BLaER1 (cell line): Measurements from ENCODE around the gene FAT1.

Experiments
- H3K27ac ChIP-seq: shearing (Covaris generic); formaldehyde crosslinking; 2 replicates; pipeline ENCODE4 v1.8.1; 2022
- H3K27me3 ChIP-seq: shearing (Covaris generic); formaldehyde crosslinking; 2 replicates; pipeline ENCODE4 v1.8.1; 2022
- H3K36me3 ChIP-seq: shearing (Covaris generic); formaldehyde crosslinking; 2 replicates; pipeline ENCODE4 v1.8.1; 2022
- H3K4me1 ChIP-seq: shearing (Covaris generic); formaldehyde crosslinking; 2 replicates; pipeline ENCODE4 v1.8.1; 2022
- H3K4me2 ChIP-seq: shearing (Covaris generic); formaldehyde crosslinking; 2 replicates; pipeline ENCODE4 v1.8.1; 2022
- H3K4me3 ChIP-seq: shearing (Covaris generic); formaldehyde crosslinking; 2 replicates; pipeline ENCODE4 v1.8.1; 2022
- H3K9ac ChIP-seq: shearing (Covaris generic); formaldehyde crosslinking; 2 replicates; pipeline ENCODE4 v1.8.1; 2022
- H3K9me3 ChIP-seq: shearing (Covaris generic); formaldehyde crosslinking; 2 replicates; pipeline ENCODE4 v1.8.1; 2022
- H4K20me1 ChIP-seq: shearing (Covaris generic); formaldehyde crosslinking; 2 replicates; pipeline ENCODE4 v1.8.1; 2022
- Cebpa-rat ChIP-seq: shearing (Covaris generic); IDR thresholded peaks from 2 replicates; pipeline ENCODE4 v1.8.1; 2022

Gene FAT1

DNA sequence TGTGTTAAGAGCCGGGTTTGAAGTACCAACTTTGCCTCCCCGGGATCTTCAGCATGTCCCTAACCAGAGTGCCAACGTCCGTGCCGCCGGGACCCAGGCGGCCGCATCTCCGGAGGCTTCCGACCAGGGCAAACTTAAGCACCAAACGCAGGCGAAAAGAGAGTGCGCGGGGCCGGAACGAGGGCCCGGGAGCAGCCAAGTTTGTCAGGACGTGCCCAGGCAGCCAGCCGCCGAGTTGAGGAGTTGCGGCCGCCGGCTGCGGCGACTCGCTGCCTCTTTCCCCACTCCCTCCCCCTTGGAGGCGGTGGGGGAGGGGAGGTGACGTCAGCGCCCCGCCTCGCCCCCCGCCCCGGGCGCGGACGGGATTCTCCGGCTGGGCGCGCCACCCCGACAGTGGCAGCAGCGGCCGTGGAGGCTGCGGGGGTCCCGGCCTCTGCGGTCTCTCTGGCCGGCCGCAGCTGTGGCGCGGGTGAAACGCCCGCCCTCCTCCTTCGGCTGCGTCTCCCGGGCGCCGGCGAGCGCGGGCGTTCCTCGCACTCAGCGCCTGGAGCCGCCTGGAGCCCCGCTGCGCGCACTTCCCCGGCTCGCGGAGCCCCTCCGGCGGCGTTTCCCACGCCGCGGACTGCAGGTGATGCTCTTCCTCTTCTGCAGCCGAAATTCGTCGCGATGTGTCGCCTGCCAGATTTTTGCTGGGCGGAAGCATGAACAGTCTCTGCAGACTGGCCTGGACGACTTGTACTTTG is 2.9 kb upstream of the FAT1 start:
- peak overlapping the region; percentile 90 for H3K4me2 ChIP-seq
- no peaks in the 10 kb centered on the region for H3K36me3 ChIP-seq
- no peaks in the 10 kb centered on the region; the same call in 1 of the 2 replicates for H3K9me3 ChIP-seq
- H3K4me3 ChIP-seq = peak overlapping the region; percentile 95
- H3K9ac ChIP-seq = peak overlapping the region; percentile 94
- TF ChIP-seq Cebpa-rat = no peak
- peaks cover 29% of the 10 kb centered on the region for H4K20me1 ChIP-seq
- H3K27me3 ChIP-seq = no peaks in the 10 kb centered on the region
- peak overlapping the region; percentile 95 for H3K27ac ChIP-seq
- H3K4me1 ChIP-seq = peaks cover 31% of the 10 kb centered on the region

DNA sequence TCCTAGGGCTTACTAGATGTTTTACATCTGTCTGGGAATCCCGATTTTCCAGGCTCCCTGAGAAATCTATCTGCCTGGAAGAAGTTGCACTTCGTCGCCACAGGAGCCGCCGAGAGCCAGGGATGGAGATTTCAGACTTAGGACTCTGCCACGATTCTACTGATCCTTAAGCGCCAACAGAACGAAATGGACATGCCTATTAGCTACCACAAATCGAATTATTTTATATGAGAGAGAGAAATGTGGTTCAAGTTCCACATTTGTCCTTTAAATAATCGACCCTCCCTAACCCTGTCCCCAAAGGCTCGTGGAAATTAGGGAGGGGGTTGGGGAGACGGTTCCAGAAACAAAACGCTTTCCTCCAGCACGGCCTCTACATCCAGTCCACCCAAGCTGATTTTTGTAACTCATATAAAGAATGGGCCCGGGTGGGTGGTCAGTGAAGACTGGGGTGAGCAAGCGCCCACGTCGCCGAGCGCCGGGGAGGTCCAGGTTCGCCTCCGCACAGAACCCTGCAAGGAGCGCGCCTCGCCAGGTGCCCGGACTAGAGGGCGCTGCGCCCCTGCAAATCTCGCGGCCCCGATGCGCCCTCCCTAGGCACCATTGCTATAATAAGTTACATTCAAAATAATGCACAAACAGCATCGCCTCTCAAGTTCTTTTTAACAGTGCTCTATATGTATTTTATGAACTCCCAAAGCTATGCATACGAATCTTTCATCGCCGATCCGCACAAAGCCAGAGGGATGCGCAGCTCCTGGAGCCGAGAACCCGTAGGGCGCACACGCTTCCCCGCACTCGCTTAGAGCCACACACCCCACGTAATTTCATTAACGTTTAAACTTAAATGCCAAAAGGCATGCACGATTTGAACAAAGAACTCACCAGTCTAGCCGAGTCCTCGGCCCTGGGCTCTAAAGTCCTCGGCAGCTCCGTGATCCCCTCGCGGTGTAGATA is 2.1 kb upstream of the FAT1 start:
- peak overlapping the region; percentile 94 for H3K9ac ChIP-seq
- H3K4me3 ChIP-seq = peak overlapping the region; percentile 95
- H3K36me3 ChIP-seq = peaks cover 2% of the 10 kb centered on the region
- TF ChIP-seq Cebpa-rat = no peak
- peaks cover 33% of the 10 kb centered on the region for H4K20me1 ChIP-seq
- H3K4me1 ChIP-seq = peaks cover 36% of the 10 kb centered on the region
- peak overlapping the region; percentile 90 for H3K4me2 ChIP-seq
- H3K27me3 ChIP-seq = no peaks in the 10 kb centered on the region
- H3K9me3 ChIP-seq = peaks cover 6% of the 10 kb centered on the region
- H3K27ac ChIP-seq = peak overlapping the region; percentile 95

DNA sequence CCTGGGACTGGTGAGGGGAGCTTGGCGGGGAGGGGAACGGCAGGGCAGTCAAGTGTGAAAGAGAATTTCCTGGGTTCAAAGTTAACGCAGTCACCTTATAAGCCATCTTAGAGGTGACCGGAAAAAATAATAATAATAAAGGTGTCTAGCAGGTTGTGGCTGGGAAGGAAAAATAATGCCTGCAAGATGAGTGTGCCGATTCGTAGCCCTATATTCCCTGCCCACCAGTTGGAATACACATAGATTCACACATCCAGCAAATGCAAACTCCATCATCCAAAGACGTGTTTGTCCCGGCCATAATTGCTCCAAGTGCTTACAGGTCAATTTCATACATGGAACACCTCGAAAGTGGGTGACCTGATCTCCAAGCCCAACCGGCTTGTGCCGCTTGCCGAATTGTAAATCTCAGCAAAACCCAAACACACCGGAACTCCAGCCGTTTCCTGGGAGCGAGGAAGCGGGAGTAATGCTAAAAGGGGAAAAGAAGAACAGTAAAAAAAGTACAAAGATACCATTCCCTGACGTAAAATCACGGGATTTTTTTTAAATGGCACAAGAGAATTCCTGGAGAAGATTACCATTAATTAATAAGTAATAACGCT is 1.3 kb upstream of the FAT1 start:
- H3K9me3 ChIP-seq = peaks cover 14% of the 10 kb centered on the region
- H4K20me1 ChIP-seq = peaks cover 33% of the 10 kb centered on the region
- no peak for TF ChIP-seq Cebpa-rat
- peaks cover 36% of the 10 kb centered on the region for H3K4me1 ChIP-seq
- H3K4me3 ChIP-seq = peak overlapping the region; percentile 95
- H3K27ac ChIP-seq = peak overlapping the region; percentile 95
- peak overlapping the region; percentile 90 for H3K4me2 ChIP-seq
- peaks cover 10% of the 10 kb centered on the region for H3K36me3 ChIP-seq
- no peaks in the 10 kb centered on the region for H3K27me3 ChIP-seq
- H3K9ac ChIP-seq = peak overlapping the region; percentile 94

DNA sequence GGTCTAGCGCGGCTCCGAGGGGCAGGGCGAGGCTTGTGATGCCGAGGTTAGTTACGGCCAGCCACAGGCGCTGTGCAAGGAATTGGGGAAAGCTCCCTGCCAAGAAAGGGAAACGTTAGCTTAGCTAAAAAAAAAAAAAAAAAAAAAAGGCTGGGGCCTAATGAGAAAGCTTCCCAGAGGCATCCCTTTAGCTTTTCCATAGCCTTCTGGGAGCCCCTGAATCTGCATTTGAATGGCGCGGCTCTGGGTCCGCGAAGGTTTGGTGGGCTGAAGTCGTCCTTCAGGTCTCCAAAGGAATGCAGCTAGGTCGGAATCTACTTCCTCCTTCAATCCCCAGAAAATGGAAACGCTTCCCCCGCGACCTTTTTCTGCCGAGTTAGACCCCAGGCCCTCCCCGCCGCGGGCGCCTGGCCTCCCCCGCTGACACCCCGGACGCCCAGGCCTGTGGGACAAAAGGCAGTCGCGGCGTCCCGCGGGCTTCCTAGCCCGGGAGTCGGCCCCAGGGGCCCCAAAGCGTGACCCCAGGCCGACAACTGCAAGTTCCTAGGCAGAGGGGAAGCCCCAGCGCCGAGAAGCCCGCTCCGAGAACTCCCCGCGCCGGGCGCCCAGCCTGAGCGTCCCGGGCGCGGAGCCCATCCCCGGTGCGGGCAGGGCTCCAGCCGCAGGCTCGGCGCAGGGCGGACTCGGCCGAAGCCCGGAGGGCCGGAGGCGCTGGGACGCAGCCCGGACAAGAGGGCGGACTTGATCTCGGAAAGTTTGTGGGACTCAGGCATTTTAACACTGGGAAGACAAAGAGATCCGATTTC is 605 bp upstream of the FAT1 start:
- no peaks in the 10 kb centered on the region for H3K27me3 ChIP-seq
- no peak for TF ChIP-seq Cebpa-rat
- peak overlapping the region; percentile 95 for H3K4me3 ChIP-seq
- peaks cover 21% of the 10 kb centered on the region for H3K9me3 ChIP-seq
- H4K20me1 ChIP-seq = peaks cover 37% of the 10 kb centered on the region
- H3K36me3 ChIP-seq = peaks cover 17% of the 10 kb centered on the region
- H3K27ac ChIP-seq = peak overlapping the region; percentile 95
- H3K4me1 ChIP-seq = peaks cover 35% of the 10 kb centered on the region
- peak overlapping the region; percentile 90 for H3K4me2 ChIP-seq
- peak overlapping the region; percentile 94 for H3K9ac ChIP-seq

DNA sequence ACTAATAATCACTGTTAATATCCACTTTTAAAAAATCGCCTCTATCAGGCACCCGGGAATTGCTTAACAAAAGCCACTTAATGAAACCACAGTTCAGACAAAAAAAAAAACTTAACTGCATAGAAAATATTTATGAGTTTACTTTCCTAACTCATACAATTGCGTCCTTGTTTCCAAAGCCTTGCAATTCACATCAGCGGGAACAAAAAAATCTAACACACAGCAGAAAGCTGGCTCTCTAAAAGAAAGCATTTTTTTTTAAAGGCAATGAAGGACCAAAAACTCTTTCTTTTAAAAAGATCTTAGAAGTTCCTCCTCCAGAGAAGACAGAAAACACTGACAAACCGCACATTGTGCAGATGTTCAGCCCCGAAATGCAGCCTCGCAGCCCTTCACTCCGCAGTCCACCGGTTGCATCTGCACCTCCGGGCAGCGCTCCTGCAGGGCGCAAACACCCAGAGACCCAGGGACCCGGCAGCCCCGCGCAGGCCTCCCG is 812 bp downstream of the FAT1 start:
- Histone ChIP-seq H4K20me1 (peaks cover 51% of the 10 kb centered on the region), H3K9me3 (peaks cover 35% of the 10 kb centered on the region), H3K27ac (peak overlapping the region; percentile 95), H3K4me3 (peak overlapping the region; percentile 95), H3K27me3 (no peaks in the 10 kb centered on the region), H3K36me3 (peaks cover 30% of the 10 kb centered on the region), H3K4me2 (peak overlapping the region; percentile 80), H3K4me1 (peaks cover 21% of the 10 kb centered on the region), H3K9ac (peak overlapping the region; percentile 94)
- no peak for TF ChIP-seq Cebpa-rat

DNA sequence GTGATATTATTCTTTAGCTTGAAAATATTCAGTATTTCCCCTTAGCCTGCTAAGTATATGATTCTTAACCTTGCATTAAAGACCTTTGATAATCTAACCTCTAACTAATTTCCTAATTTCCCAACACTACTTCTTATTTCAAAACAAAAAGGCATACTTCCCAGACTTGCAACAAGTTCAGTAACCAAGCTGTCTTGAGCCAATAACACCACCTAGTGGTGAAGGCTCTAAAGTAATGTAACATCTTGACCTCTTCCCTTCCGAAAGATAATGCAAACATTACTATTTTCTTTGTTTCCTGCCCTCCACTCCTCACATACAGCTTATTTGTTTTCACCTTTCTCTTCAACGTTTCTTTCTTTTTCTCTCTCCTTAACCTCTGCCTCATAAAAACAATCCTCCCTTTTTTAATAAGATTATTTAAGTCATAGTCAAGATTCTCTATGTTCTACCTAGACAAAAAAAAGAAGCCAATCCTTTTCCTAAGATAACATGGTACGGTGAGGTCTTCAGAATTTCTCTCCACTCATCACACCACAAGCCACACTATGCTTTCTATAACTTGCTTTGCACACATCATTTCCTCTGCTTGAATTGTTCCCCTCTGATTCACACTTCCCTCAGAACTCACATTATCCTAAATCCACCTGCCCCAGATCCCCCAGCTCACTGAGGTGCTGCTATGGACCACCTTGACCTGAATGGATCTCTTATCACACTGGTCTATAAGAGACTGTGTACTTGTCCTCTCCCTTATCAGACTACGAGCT is 3.5 kb downstream of the FAT1 start:
- H3K9me3 ChIP-seq = peaks cover 62% of the 10 kb centered on the region
- no peak overlapping the region for H3K4me2 ChIP-seq
- H3K27me3 ChIP-seq = no peaks in the 10 kb centered on the region
- peaks cover 14% of the 10 kb centered on the region; the same call in 1 of the 2 replicates for H3K4me1 ChIP-seq
- no peak for TF ChIP-seq Cebpa-rat
- H3K4me3 ChIP-seq = peak overlapping the region; percentile 29; the same call in 1 of the 2 replicates
- no peak overlapping the region for H3K27ac ChIP-seq
- no peak overlapping the region for H3K9ac ChIP-seq
- H3K36me3 ChIP-seq = peaks cover 58% of the 10 kb centered on the region
- peaks cover 74% of the 10 kb centered on the region for H4K20me1 ChIP-seq

DNA sequence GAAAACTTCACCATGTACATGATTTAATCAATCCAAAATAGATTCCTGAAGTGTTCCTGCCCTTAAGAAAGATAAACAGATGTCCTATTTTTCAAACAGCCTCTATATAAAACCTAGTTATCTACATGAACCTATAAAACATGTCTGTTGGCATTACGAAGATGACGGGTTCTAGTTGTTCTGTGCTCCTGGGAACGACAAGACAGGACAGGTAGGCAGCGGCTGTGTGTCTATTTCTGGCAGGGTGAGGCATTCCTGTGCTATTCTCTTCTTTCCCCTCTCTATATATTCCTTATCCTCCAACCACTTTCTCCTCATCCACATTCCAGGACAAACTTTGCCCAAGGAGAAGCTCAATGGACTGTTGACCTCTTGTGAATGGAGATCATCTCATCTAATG is 6.1 kb downstream of the FAT1 start:
- no peak overlapping the region; the same call in 1 of the 2 replicates for H3K4me3 ChIP-seq
- H3K9ac ChIP-seq = no peak overlapping the region
- no peaks in the 10 kb centered on the region for H3K27me3 ChIP-seq
- no peak overlapping the region for H3K4me2 ChIP-seq
- peaks cover 81% of the 10 kb centered on the region for H4K20me1 ChIP-seq
- H3K36me3 ChIP-seq = peaks cover 83% of the 10 kb centered on the region
- H3K27ac ChIP-seq = no peak overlapping the region
- H3K4me1 ChIP-seq = peaks cover 27% of the 10 kb centered on the region
- peaks cover 87% of the 10 kb centered on the region for H3K9me3 ChIP-seq
- TF ChIP-seq Cebpa-rat = no peak

DNA sequence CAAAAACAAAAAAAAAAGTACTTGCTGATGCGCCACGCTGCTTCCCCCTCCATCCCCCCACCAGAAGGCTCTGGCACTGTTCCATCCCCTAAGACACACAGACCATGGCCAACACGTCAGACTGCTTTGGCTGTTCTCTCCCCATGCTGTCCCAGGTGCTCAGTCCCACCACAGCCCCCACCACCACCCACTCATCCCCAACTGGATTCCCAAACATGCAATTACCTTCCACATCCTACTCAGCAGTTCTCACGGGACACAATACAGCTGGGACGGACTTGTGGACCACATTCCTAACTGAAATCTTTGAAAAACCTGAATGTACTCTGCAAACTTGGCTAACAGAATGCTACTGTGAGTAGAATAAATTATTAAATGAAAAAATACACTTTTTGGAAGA is 8.6 kb downstream of the FAT1 start:
- peaks cover 93% of the 10 kb centered on the region for H4K20me1 ChIP-seq
- H3K4me1 ChIP-seq = peaks cover 17% of the 10 kb centered on the region
- no peak overlapping the region for H3K4me2 ChIP-seq
- H3K9ac ChIP-seq = no peak overlapping the region
- H3K27ac ChIP-seq = no peak overlapping the region
- no peak for TF ChIP-seq Cebpa-rat
- H3K9me3 ChIP-seq = peaks cover 74% of the 10 kb centered on the region
- no peak overlapping the region for H3K4me3 ChIP-seq
- H3K27me3 ChIP-seq = no peaks in the 10 kb centered on the region
- H3K36me3 ChIP-seq = peaks cover 91% of the 10 kb centered on the region
